ENCODE results near the gene CTPS2. TPM values are rescaled to one million over a fixed set of nuclear protein-coding genes. Genes with fewer than 3 reads are reported as not detected.

Gene CTPS2
- total and polyA plus RNA-seq, 8 donors, result 10.2 to 56.5 (median 49.1) TPM

DNA sequence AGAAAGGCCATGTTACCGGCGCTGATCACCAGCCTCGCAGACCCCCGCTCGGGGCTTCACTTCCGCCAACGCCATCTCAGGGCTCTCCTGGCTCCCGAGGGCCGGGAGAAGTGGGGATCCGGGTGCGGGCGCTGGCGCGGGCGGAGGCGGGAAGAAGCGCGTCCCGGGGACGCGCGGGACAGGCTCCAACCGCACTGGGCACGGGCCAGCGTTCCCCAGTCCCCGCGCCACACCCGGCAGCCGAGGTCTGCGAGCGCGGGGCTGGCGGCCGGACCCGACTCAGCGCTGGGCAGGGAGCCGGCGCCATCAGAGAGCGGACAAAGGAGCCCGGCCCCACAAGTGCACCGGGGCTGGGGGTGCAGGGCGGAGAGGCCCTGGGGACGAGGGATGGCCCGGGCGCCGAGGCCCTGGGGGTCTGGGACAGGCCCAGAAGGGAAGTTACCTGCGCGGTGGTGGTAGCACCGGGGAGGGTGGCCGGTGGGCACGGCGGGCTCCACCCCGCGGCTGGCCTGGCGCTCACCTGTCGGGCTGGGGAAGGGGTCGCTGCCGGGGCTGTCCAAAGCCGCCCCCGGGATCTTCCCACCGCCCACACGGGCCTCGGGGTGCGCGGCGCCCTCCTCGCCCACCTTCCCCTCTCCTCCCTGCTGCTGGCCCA is 449 bp downstream of the CTPS2 start:
- peak; percentile 11 to 73 (median 26) for DNase-seq
- peak overlapping the region; percentile 54 to 65 for H3K4me3 ChIP-seq
- intact Hi-C loops (cut with DNase I), result no loop called here
- H3K9me3 ChIP-seq, result no peaks in the 10 kb centered on the region
- H3K27me3 ChIP-seq, result peaks cover 0 to 10% of the 10 kb centered on the region in 2 donors
- TF ChIP-seq CTCF (IDR thresholded peaks at IDR 0.05), result no peak
- H3K27ac ChIP-seq, result peak overlapping the region; percentile 71 to 81
- no peaks in the 10 kb centered on the region for H3K4me1 ChIP-seq
- ATAC-seq, result peak; percentile 62
- no peaks in the 10 kb centered on the region for H3K36me3 ChIP-seq

DNA sequence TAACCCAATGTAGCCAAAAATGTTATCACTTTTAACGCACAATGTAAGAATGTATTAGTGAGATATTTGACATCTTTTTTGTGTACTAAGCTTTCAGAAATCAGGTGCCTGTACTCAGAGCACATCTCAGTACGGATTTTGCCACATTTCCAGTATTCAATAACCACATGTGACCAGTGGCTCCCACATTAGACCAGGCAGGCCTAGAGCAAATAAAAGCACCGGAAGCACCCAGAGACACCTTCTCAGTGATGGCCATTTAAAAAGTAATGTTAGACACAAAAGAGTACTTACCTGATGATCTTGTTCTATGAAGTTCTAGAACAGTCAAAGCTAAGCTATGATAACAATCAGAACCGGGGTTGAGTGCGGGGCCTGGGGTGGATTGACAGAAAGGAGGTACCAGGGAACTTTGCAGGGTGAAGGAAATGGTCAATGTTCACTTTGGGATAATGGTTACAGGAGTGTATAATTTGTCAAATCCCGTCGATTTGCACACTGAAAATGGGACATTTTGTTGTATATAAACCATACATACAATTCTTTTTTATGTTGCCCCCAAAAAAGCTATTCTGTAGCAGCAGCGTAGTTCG is 1.2 kb downstream of the CTPS2 start:
- ATAC-seq, result peak; percentile 14
- DNase-seq, result no peak
- Histone ChIP-seq H3K4me3 (peak overlapping the region; percentile 54 to 65), H3K27ac (peak overlapping the region; percentile 71 to 81), H3K4me1 (no peaks in the 10 kb centered on the region), H3K36me3 (no peaks in the 10 kb centered on the region), H3K9me3 (no peaks in the 10 kb centered on the region), H3K27me3 (peaks cover 0 to 10% of the 10 kb centered on the region in 2 donors)
- no peak for TF ChIP-seq CTCF (IDR thresholded peaks at IDR 0.05)
- intact Hi-C loops (cut with DNase I), result no loop called here

DNA sequence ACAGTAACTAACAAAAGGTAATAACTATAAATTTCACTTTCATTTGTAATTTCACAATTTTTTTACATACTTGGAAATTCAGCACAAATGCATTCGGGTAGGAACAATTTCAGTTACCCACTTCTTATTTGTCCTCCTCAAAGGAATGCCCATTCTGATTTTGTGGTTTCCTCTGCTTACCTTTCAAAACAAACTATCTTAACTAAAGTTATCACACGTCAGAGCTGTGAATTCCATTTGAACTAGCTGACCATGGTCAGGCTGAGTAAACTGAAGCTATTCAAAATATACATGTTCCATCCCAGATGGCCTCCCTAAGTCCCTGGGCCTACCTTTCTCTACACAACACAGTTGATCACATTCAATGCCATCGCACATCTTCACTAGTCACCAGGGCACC is 4.5 kb downstream of the CTPS2 start:
- peaks cover 0 to 10% of the 10 kb centered on the region in 2 donors for H3K27me3 ChIP-seq
- ATAC-seq, result no peak
- no peak for TF ChIP-seq CTCF (IDR thresholded peaks at IDR 0.05)

DNA sequence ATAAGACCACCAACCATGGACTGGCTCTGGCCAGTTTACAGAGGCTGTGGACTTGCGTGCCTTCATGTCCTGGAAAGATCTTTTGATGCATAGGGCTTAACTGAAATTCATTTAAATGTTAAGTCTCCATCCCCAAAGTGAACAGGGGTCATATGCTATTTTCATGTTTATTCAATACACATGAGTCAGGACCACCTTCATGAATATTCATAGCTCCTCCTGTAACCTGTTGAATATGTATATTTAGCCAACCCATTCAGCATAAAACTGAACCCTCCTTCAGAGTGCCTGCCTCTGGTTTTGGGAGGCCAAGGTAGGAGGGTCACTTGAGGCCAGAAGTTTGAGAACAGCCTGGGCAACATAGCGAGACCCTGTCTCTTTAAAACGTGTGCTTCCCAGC is 7.1 kb downstream of the CTPS2 start:
- TF ChIP-seq CTCF (IDR thresholded peaks at IDR 0.05), result no peak
- ATAC-seq, result no peak
- intact Hi-C loops (cut with DNase I), result no loop called here

More for the DNA sequence above, 4.5 kb downstream of the CTPS2 start:
- no peak overlapping the region for H3K27ac ChIP-seq
- H3K4me3 ChIP-seq, result no peak overlapping the region
- H3K4me1 ChIP-seq, result no peaks in the 10 kb centered on the region
- no peaks in the 10 kb centered on the region for H3K36me3 ChIP-seq
- no peaks in the 10 kb centered on the region for H3K9me3 ChIP-seq
- intact Hi-C loops (cut with DNase I), result no loop called here
- no peak for DNase-seq

DNA sequence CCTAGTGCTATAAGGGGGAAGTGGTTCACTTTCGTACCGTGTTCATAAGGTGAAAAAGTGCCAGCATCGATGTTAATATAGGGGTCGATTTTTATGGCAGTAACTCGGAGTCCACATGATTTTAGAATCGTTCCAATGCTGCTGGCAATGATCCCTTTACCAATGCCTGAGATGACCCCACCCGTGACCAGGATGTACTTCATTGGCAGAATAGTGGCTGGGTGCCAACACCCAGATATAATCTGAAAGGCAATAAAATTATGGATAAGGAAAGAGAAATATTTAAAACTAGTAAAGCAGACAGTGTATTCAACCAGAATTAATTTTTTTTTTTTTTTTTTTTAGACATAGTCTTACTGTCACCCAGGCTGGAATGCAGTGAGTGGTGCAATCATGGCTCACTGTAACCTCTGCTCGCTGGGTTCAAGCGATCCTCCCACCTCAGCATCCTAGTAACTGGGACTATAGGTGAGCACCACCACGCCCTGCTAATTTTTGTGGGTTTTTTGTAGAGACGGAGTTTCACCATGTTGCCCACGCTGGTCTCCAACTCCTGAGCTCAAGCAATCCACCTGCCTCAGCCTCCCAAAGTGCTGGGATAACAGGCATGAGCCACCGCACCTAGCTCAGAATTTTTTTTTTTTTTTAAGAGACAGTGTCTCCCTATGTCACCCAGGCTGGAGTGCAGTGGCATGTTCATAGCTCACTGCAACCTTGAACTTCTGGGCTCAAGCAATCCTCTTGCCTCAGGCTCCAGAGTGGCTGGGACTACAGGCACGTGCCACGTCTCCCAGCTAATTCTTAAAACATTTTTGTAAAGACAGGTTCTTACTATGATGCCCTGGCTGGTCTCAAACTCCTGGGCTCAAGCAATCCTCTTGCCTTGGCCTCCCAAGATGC is 9.5 kb downstream of the CTPS2 start:
- ATAC-seq (no peak), DNase-seq (no peak)

More for the DNA sequence above, 7.1 kb downstream of the CTPS2 start:
- H3K27ac ChIP-seq, result no peak overlapping the region
- no peaks in the 10 kb centered on the region for H3K9me3 ChIP-seq
- no peaks in the 10 kb centered on the region for H3K4me1 ChIP-seq
- H3K36me3 ChIP-seq, result no peaks in the 10 kb centered on the region
- no peak for DNase-seq
- no peak overlapping the region for H3K4me3 ChIP-seq
- no peaks in the 10 kb centered on the region for H3K27me3 ChIP-seq

More for the DNA sequence above, 9.5 kb downstream of the CTPS2 start:
- no peak for TF ChIP-seq CTCF (IDR thresholded peaks at IDR 0.05)
- Histone ChIP-seq H3K4me3 (no peak overlapping the region), H3K4me1 (no peaks in the 10 kb centered on the region), H3K27ac (no peak overlapping the region), H3K27me3 (no peaks in the 10 kb centered on the region), H3K36me3 (peaks cover 0 to 3% of the 10 kb centered on the region in 2 donors), H3K9me3 (no peaks in the 10 kb centered on the region)
- intact Hi-C loops (cut with DNase I), result no loop called here

Data from left lung (tissue), 10 donors.